OCI-LY7 (cell line): ENCODE data around the gene RRM2.

Experiments used
- EZH2phosphoT487 ChIP-seq: fragments of 200-600 bp; sonication (generic); IDR thresholded peaks from 2 replicates; pipeline ENCODE4 v1.6.1; 2018; ENCODE audit warnings: low read depth, borderline replicate concordance, mild to moderate bottlenecking, mixed run types, antibody characterized with exemption, low read length, moderate library complexity, mixed read lengths
- TF ChIP-seq, protein P1 (sequence below): fragments of 200-600 bp; sonication (generic); conservative IDR thresholded peaks from 2 replicates; pipeline ENCODE4 v1.5.1; 2014; ENCODE audit warnings: mild to moderate bottlenecking, antibody characterized with exemption, low read length, moderate library complexity, mixed read lengths

DNA sequence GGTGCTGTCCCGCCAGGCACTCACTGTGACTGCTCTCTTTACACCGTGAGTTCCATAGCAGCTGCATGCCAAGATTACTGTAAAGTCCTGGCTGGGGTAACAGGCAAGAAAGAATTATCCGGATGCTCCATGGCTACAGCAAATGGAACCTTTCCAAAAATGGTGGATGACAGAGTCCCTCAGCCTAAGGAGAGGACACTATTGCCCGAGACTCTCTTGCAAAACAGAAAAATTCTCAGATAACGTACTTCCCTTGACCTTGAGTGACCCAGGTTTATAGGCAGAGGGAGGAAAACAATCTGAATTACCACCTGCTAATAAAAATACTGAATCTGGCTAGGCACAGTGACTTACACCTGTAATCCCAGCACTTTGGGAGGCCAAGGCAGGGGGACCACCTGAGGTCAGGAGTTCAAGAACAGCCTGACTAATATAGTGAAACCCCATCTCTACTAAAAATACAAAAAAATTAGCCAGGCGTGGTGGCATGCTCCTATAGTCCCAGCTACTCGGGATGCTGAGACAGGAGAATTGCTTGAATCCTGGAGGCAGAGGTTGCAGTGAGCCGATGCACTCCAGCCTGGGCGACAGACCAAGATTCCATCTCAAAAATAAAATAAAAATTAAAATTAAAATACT lies 46.8 kb upstream of the RRM2 start:
- TF ChIP-seq, protein P1, sequence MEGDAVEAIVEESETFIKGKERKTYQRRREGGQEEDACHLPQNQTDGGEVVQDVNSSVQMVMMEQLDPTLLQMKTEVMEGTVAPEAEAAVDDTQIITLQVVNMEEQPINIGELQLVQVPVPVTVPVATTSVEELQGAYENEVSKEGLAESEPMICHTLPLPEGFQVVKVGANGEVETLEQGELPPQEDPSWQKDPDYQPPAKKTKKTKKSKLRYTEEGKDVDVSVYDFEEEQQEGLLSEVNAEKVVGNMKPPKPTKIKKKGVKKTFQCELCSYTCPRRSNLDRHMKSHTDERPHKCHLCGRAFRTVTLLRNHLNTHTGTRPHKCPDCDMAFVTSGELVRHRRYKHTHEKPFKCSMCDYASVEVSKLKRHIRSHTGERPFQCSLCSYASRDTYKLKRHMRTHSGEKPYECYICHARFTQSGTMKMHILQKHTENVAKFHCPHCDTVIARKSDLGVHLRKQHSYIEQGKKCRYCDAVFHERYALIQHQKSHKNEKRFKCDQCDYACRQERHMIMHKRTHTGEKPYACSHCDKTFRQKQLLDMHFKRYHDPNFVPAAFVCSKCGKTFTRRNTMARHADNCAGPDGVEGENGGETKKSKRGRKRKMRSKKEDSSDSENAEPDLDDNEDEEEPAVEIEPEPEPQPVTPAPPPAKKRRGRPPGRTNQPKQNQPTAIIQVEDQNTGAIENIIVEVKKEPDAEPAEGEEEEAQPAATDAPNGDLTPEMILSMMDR, result no peak
- no peak for TF ChIP-seq EZH2phosphoT487
